ENCODE results near the gene GAPVD1. TPM values are rescaled to one million over a fixed set of nuclear protein-coding genes. Genes with fewer than 3 reads are reported as not detected.

GAPVD1 gene
- polyA plus RNA-seq, 2 of the 4 experiments (the other 2 are of a cell fraction) = 18.2 to 23.0 TPM

- DNase-seq (ENCODE audit: low read depth in 1 of 2, low spot score in 1 of 2) (no peak), ATAC-seq (no peak), FAIRE-seq (no peak)
- POLR2A ChIA-PET = interaction anchor here (0.7 kb wide), 1 partner anchor 46 kb away, joined by 3 read pairs; no protein-coding TSS in a partner anchor
- TF ChIP-seq JUN (IDR thresholded peaks at IDR 0.05) = no peak
- no peak for TF ChIP-seq HEYL (CRISPR knock-in tag; IDR thresholded peaks at IDR 0.05)
- TF ChIP-seq BHLHE40 (IDR thresholded peaks at IDR 0.05; ENCODE audit: low read depth, low read length) = no peak
- H3K4me1 ChIP-seq = peaks cover 24% of the 10 kb centered on the region
- peak overlapping the region in 1 of 2 experiments; percentile 98; a peak in 3 of 6 replicates for H3K27ac ChIP-seq
- 87% methylated on average over 6 of the region's 6 CpGs for WGBS (ENCODE audit: missing lambda C conversion rate)
- CTCF ChIA-PET = interaction anchor here (0.6 to 1.2 kb wide), 4 partner anchors 10 to 518 kb away, joined by 3 to 7 read pairs (median 3); no protein-coding TSS in a partner anchor
- H3K9me3 ChIP-seq = no peaks in the 10 kb centered on the region
- no peak overlapping the region for H3K4me3 ChIP-seq
- H3K4me2 ChIP-seq = no peak overlapping the region
Observed at GRCh38 chr9:125246261-125246667, 15.4 kb upstream of the GAPVD1 start.

- ChIA-PET POLR2A (interaction anchor here (0.7 kb wide), 1 partner anchor 13 kb away, joined by 4 read pairs; the partner anchor contains the start of gene HSPA5), CTCF (interaction anchor here (0.6 to 3.2 kb wide), 4 partner anchors 7 to 171 kb away, joined by 3 to 32 read pairs (median 3); no protein-coding TSS in a partner anchor)
- TF ChIP-seq MAFK (IDR thresholded peaks at IDR 0.05; ENCODE audit: partially characterized antibody) = peak; percentile 4
- no peak for TF ChIP-seq SREBF2 (IDR thresholded peaks at IDR 0.05)
- Histone ChIP-seq H3K4me1 (peaks cover 3% of the 10 kb centered on the region; the same call in 1 of the 3 replicates), H3K4me3 (no peak overlapping the region), H3K27ac (no peak overlapping the region), H3K9me3 (no peaks in the 10 kb centered on the region), H3K4me2 (no peak overlapping the region)
- FAIRE-seq (no peak), ATAC-seq (no peak), DNase-seq (ENCODE audit: low read depth in 1 of 2, low spot score in 1 of 2) (no peak)
Observed at GRCh38 chr9:125254231-125254630, 7.4 kb upstream of the GAPVD1 start.

GRCh38 chr9:125255781-125256391, 5.7 kb upstream of the GAPVD1 start:
- ChIA-PET POLR2A (interaction anchor here (0.5 to 2.4 kb wide), 2 partner anchors 15 to 75 kb away, joined by 3 to 21 read pairs; partner anchors contain the start of gene HSPA5), CTCF (interaction anchor here (0.6 to 3.2 kb wide), 28 partner anchors 9 to 971 kb away, joined by 3 to 32 read pairs (median 4); no protein-coding TSS in a partner anchor)
- Histone ChIP-seq H3K4me1 (peaks cover 3% of the 10 kb centered on the region; the same call in 1 of the 3 replicates), H3K4me3 (no peak overlapping the region), H3K27ac (no peak overlapping the region), H3K4me2 (no peak overlapping the region), H3K9me3 (no peaks in the 10 kb centered on the region)
- FAIRE-seq = no peak
- peak; percentile 77 to 90; a peak in 5 of 6 replicates for ATAC-seq
- 38% methylated on average over 2 of the region's 2 CpGs for WGBS (ENCODE audit: missing lambda C conversion rate)
- DNase-seq (ENCODE audit: low read depth in 1 of 2, low spot score in 1 of 2) = peak; percentile 39 to 40
- no peak for TF ChIP-seq RARB (CRISPR knock-in tag; IDR thresholded peaks at IDR 0.05)
- no peak for TF ChIP-seq RFX5 (IDR thresholded peaks at IDR 0.05)
- no peak for TF ChIP-seq FOSL2 (IDR thresholded peaks at IDR 0.05)
- no peak for TF ChIP-seq FOSL2 (CRISPR knock-in tag; IDR thresholded peaks at IDR 0.05)
- no peak for TF ChIP-seq CHD2 (IDR thresholded peaks at IDR 0.05; ENCODE audit: low read length, partially characterized antibody)
- TF ChIP-seq TP53 (CRISPR knock-in tag; IDR thresholded peaks at IDR 0.05) = no peak
- TF ChIP-seq KDM5A (IDR thresholded peaks at IDR 0.05) = no peak
- no peak for TF ChIP-seq BCL3 (IDR thresholded peaks at IDR 0.05)
- TF ChIP-seq GATA3 (IDR thresholded peaks at IDR 0.05; ENCODE audit: borderline replicate concordance) = no peak
- TF ChIP-seq KDM1A (IDR thresholded peaks at IDR 0.05; ENCODE audit: low read depth) = no peak
- TF ChIP-seq RNF2 (IDR thresholded peaks at IDR 0.05; ENCODE audit: borderline replicate concordance, low read depth) = no peak
- TF ChIP-seq SREBF2 (IDR thresholded peaks at IDR 0.05) = no peak
- no peak for TF ChIP-seq ZC3H11A (IDR thresholded peaks at IDR 0.05)
- TF ChIP-seq USF2 (IDR thresholded peaks at IDR 0.05) = no peak
- TF ChIP-seq EHF (CRISPR knock-in tag; IDR thresholded peaks at IDR 0.05) = no peak
- no peak for TF ChIP-seq NFE2L2 (conservative IDR thresholded peaks at IDR 0.05; ENCODE audit: low read length)
- TF ChIP-seq POLR2A (IDR thresholded peaks at IDR 0.05; ENCODE audit: low read length) = no peak
- TF ChIP-seq POLR2AphosphoS2 (conservative IDR thresholded peaks at IDR 0.05; ENCODE audit: low read length) = no peak
- TF ChIP-seq CEBPB (IDR thresholded peaks at IDR 0.05) = no peak
- no peak for TF ChIP-seq CBX8 (IDR thresholded peaks at IDR 0.05)
- no peak for TF ChIP-seq PHF8 (IDR thresholded peaks at IDR 0.05; ENCODE audit: borderline replicate concordance, low read depth)
- TF ChIP-seq CBX2 (IDR thresholded peaks at IDR 0.05; ENCODE audit: borderline replicate concordance, low read depth) = no peak
- no peak for TF ChIP-seq HDAC2 (IDR thresholded peaks at IDR 0.05)
- no peak for TF ChIP-seq ZFP36 (IDR thresholded peaks at IDR 0.05; ENCODE audit: borderline replicate concordance, partially characterized antibody)
- TF ChIP-seq HES2 (IDR thresholded peaks at IDR 0.05) = no peak
- peak; percentile 88 for TF ChIP-seq MAFK (IDR thresholded peaks at IDR 0.05; ENCODE audit: partially characterized antibody)
- no peak for TF ChIP-seq NR3C1 (IDR thresholded peaks at IDR 0.05)
- TF ChIP-seq SMC3 (IDR thresholded peaks at IDR 0.05) = peak; percentile 62
- TF ChIP-seq RAD21 (conservative IDR thresholded peaks at IDR 0.05 in 1 of 2, IDR thresholded peaks at IDR 0.05 in 1 of 2) = peak; percentile 77 to 87
- no peak for TF ChIP-seq EHMT2 (IDR thresholded peaks at IDR 0.05; ENCODE audit: low read depth)
- TF ChIP-seq NPAS2 (CRISPR knock-in tag; IDR thresholded peaks at IDR 0.05; ENCODE audit: borderline replicate concordance) = no peak
- TF ChIP-seq ZSCAN20 (CRISPR knock-in tag; IDR thresholded peaks at IDR 0.05) = no peak

Measured in A549 (cell line).